GM12864 (cell line): ENCODE measurements around the gene ZDHHC11.
"Not testable (repeated sequence)": the region's sequence is repeated elsewhere in the genome, so short reads cannot be mapped to it uniquely, and the experiment has no call there.

Experiments
- DNase-seq: peaks from one replicate; pipeline ENCODE4 v3.0.0-alpha.2; 2011; ENCODE audit warnings: low read depth
- H3K4me3 ChIP-seq: 2 replicates; pipeline ENCODE4 v1.5.1; 2011; ENCODE audit warnings: mild to moderate bottlenecking, low read depth, low read length, control low read depth
- CTCF ChIP-seq: IDR thresholded peaks from 2 replicates; pipeline ENCODE4 v1.5.1; 2011; ENCODE audit warnings: low read depth, mild to moderate bottlenecking, moderate library complexity, low read length, control low read depth, inconsistent platforms; ENCODE audit errors: missing control alignments

The ZDHHC11 gene

GRCh38 chr5:749101-749670, 101.6 kb downstream of the ZDHHC11 start:
- DNase-seq = no peak
- no peak for TF ChIP-seq CTCF

GRCh38 chr5:748011-748980, 102.5 kb downstream of the ZDHHC11 start:
- not testable (repeated sequence) for H3K4me3 ChIP-seq, DNase-seq

More at GRCh38 chr5:749101-749670, 101.6 kb downstream of the ZDHHC11 start:
- H3K4me3 ChIP-seq = no peak overlapping the region

GRCh38 chr5:747303-747844, 103.4 kb downstream of the ZDHHC11 start:
- DNase-seq, H3K4me3 ChIP-seq: not testable (repeated sequence)

- TF ChIP-seq CTCF = no peak
- H3K4me3 ChIP-seq = no peak overlapping the region
- DNase-seq = no peak
Measured at GRCh38 chr5:746258-746761, 104.5 kb downstream of the ZDHHC11 start.
